CD1c-positive myeloid dendritic cell (primary cell): ENCODE data around the gene P2RX5.
"Not testable (repeated sequence)": the region's sequence is repeated elsewhere in the genome, so short reads cannot be mapped to it uniquely, and the experiment has no call there.

Experiments used
- DNase-seq: peaks from one replicate; pipeline ENCODE4 v3.0.0-alpha.2; 2016; ENCODE audit errors: extremely low spot score

Gene P2RX5

DNA sequence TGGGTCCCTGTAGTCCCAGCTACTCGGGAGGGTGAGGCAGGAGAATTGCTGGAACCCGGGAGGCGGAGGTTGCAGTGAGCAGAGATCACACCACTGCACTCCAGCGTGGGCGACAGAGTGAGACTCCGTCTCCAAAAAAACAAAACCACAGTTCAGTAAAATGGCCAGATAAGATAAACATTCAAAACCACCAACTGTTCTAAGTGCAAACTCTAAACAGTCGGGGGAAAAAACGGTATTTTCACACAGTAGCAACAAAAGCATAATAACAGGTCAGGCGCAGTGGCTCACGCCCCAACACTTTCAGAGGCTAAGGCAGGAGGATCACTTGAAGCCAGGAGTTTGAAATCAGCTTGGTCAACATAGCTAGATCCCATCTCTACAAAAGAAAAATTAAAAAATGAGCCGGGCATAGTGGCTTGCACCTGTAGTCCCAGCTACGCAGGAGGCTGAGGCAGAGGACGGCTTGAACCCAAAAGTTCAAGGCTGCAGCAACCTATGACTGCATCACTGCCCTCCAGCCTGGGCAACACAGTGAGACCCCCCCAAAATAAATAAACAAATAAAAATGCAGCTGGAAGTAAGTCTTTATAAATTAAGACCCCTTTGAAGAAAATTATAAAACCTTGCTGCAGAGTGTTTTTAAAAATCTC is 17.0 kb upstream of the P2RX5 start:
- DNase-seq, result no peak

GRCh38 chr17:3710951-3711383 is 15.0 kb upstream of the P2RX5 start:
- peak; percentile 92 for DNase-seq

- no peak for DNase-seq
Measured at GRCh38 chr17:3708366-3708765, 12.4 kb upstream of the P2RX5 start.

GRCh38 chr17:3705718-3705984 is 9.7 kb upstream of the P2RX5 start:
- DNase-seq, result not testable (repeated sequence)

GRCh38 chr17:3704931-3705717 is 9.2 kb upstream of the P2RX5 start:
- no peak for DNase-seq

GRCh38 chr17:3702041-3702539 is 6.1 kb upstream of the P2RX5 start:
- not testable (repeated sequence) for DNase-seq

GRCh38 chr17:3699951-3700350 is 4.0 kb upstream of the P2RX5 start:
- no peak for DNase-seq

DNA sequence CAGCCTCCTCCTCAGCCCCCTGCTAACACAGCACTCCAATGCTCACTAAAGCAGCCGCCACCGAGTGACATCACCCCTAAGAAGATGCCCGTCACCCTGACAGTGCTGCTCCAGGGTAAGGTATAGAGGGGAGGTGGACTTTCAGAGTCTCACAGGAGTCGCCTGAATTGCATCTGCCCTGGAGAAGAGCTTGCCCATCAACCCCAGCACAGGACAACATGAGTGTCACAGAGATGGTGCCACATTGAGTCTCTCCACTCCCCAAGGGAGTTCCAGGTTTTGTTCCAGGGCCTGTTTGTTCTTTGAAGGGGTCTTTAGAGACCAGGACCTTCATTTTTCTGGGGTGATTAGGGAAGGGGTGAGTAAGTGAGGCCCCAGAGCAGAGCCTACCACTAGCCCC is 2.2 kb upstream of the P2RX5 start:
- no peak for DNase-seq

DNA sequence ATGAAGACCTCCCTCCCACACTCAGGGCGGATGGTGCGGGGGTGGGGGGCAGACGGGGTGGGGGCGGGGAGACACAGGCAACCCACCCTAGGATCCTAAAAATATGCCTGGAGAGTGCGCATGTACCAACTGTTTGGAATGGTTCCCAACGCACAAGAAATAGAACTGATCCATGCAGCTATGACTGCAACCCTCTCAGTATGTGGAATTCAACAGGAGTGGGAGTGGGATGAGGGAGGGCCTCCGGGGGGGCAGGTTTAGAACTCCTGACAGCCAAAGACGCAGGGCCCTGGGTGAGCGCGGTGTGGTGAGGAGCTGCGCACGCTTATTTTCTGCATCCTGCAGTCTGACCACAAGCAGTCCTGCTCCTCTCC is 1.1 kb upstream of the P2RX5 start:
- DNase-seq, result no peak

DNA sequence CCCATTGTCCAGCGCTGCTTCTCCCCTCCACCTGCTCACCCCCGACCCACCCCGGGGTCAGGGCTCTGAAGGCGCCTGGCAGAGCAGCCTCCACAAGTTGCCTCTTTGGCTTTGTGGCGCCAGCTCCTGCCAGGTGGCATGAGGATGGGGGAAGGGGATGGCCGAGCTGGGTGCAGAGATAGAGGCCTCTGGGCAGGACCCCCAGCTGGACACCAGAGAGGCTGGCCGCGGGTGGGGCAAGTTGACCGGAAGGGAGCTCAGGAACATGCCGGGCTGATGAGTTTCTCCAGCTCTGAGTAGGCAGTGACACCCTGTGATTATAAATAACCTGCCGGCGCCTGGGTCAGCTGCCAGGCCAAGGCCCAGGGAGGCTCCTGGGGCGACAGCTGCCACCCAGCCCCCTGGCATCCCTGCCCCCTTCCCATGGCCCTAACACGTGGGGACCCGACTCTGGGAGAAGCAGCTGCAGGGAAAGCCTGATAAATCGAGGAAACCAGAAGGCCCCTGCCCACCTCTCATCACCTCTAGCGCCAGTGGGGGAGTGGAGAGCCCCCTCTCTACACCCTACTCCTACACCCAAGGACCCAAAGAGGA is 729 bp downstream of the P2RX5 start:
- no peak for DNase-seq

DNA sequence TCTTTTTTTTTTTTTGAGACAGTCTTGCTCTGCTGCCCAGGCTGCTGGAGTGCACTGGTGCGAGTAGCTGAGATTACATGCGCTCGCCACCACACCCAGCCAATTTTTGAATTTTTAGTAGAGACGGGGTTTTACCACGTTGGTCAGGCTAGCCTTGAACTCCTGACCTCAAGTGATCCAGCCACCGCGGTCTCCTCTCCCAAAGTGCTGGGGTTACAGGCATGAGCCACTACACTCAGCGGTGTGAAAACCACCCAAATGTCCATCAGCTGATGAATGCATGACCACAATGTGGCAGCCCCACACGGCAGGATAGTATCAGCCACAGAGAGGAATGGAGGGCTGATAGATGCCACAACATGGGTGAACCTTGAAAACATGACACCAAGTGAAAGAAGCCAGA is 2.1 kb downstream of the P2RX5 start:
- no peak for DNase-seq

GRCh38 chr17:3693141-3693540 is 2.8 kb downstream of the P2RX5 start:
- DNase-seq, result no peak

- no peak for DNase-seq
Measured at GRCh38 chr17:3692346-3692745, 3.6 kb downstream of the P2RX5 start.

- DNase-seq, result no peak
Measured at GRCh38 chr17:3691617-3692067, 4.3 kb downstream of the P2RX5 start.

DNA sequence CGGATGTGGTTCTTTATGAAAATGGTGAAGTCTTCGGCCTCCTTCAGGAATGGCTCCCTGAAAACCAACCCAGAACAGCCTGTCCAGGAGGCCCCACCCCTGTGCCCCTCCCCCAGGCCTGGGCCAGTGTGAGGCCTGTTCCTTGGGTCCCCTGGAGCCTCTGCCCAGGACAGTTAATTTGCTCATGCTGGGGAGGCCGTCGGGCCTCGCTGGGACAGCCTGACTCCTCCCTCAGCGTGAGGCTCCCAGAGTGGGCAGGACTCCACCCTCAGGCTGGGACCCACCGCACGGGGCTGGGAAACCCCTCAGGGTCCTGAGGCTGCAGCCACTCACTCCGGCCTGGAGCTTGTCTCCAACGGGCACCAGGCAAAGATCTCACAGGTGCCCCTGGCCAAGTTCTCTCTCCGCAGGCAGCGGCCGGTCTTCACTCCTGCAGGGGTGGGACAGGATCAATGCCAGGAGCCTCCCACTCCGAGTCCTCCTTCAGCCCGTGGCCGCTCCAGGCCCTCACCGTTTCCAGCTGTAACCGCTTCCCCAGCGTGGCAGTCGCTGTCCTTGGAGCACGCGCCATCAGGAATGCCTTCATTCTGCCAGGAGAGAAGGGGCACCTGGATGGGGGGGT is 5.8 kb downstream of the P2RX5 start:
- no peak for DNase-seq

- DNase-seq, result no peak
Measured at GRCh38 chr17:3689262-3690093, 6.5 kb downstream of the P2RX5 start.

DNA sequence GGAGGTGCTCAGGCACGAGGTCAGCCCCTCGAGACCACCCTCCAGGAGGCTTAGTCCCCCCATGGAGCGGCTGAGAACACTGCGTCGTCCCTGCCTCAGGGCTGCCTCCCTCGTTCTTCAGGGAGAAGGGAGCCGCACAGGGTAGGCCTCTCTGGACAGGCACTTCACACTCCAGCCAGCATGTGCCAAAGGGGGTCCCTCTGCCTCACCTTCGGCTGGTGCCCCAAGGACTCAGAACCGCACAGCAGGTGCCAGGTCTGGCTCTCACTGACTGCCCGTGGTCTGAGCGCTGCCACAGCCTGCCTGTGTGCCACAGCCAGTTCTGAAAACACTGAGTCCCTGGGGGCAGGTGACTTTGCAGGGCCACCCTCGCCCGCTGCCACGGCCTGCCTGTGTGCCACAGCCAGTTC is 7.1 kb downstream of the P2RX5 start:
- no peak for DNase-seq

- DNase-seq, result no peak
Measured at GRCh38 chr17:3688027-3688553, 7.9 kb downstream of the P2RX5 start.

DNA sequence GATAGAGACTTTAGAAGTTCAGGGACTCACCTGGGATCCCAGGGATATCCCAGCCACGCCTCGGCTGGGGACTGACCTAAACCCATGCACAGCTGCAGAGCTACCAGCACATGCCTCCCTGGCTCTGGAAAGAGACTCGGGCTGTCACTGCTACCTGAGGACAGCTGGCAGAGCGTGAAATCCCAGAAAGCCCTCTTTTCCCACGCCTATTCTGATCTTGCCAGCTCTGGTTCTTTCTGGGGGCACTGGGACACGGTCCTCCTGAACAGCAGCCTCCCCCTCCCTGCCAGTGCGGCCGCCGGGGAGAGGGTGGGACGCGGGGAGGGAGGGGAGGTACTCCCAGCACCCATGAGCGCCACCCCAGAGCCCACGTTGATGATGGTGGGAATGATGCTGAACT is 10.8 kb downstream of the P2RX5 start:
- DNase-seq, result no peak

- DNase-seq, result peak; percentile 68
Measured at GRCh38 chr17:3683054-3683511, 12.9 kb downstream of the P2RX5 start.

GRCh38 chr17:3682033-3682432 is 13.9 kb downstream of the P2RX5 start:
- DNase-seq, result no peak
